ENCODE data around the gene CALU.

The CALU gene

GRCh38 chr7:128815289-128815942 is 76.3 kb downstream of the CALU start:
- no peak for DNase-seq

GRCh38 chr7:128818694-128819093 is 79.5 kb downstream of the CALU start:
- DNase-seq = no peak
